HUES6 (cell line): Measurements from ENCODE around the gene CXCR3.
"Not testable (repeated sequence)": the region's sequence is repeated elsewhere in the genome, so short reads cannot be mapped to it uniquely, and the experiment has no call there.

ENCODE experiments used
- H3K27ac ChIP-seq: 2 replicates; pipeline ENCODE4 v1.7.0; 2013; ENCODE audit warnings: low read depth, mild to moderate bottlenecking, low read length, inconsistent platforms
- H3K27me3 ChIP-seq: 2 replicates; pipeline ENCODE4 v1.6.1; 2013; ENCODE audit warnings: low read length; ENCODE audit not compliant: control insufficient read depth, insufficient read depth
- H3K36me3 ChIP-seq: 2 replicates; pipeline ENCODE4 v1.6.1; 2013; ENCODE audit warnings: low read length; ENCODE audit not compliant: control insufficient read depth, insufficient read depth
- H3K4me1 ChIP-seq: 2 replicates; pipeline ENCODE4 v1.6.1; 2013; ENCODE audit warnings: low read length; ENCODE audit not compliant: control insufficient read depth, insufficient read depth
- H3K4me3 ChIP-seq: 2 replicates; pipeline ENCODE4 v1.5.1; 2013; ENCODE audit warnings: low read depth, low read length
- H3K9ac ChIP-seq: one replicate; pipeline ENCODE4 v1.6.1; 2013; ENCODE audit warnings: mild to moderate bottlenecking, low read length
- H3K9me3 ChIP-seq: 2 replicates; pipeline ENCODE4 v1.6.1; 2013; ENCODE audit warnings: low read depth, low read length; ENCODE audit not compliant: control insufficient read depth, insufficient read depth

The CXCR3 gene

GRCh38 chrX:71622032-71622575 is 3.8 kb upstream of the CXCR3 start:
- Histone ChIP-seq H3K27me3 (no peaks in the 10 kb centered on the region), H3K27ac (no peak overlapping the region), H3K4me3 (no peak overlapping the region), H3K9ac (no peak overlapping the region), H3K36me3 (no peaks in the 10 kb centered on the region), H3K9me3 (peaks cover 35% of the 10 kb centered on the region), H3K4me1 (peaks cover 12% of the 10 kb centered on the region; the same call in 1 of the 2 replicates)

GRCh38 chrX:71621603-71622002 is 3.3 kb upstream of the CXCR3 start:
- Histone ChIP-seq H3K4me3 (no peak overlapping the region), H3K4me1 (peaks cover 12% of the 10 kb centered on the region; the same call in 1 of the 2 replicates), H3K9ac (no peak overlapping the region), H3K27me3 (no peaks in the 10 kb centered on the region), H3K9me3 (peaks cover 32% of the 10 kb centered on the region), H3K27ac (no peak overlapping the region), H3K36me3 (no peaks in the 10 kb centered on the region)

- peaks cover 40% of the 10 kb centered on the region for H3K9me3 ChIP-seq
- no peak overlapping the region for H3K27ac ChIP-seq
- H3K4me1 ChIP-seq: peaks cover 12% of the 10 kb centered on the region; the same call in 1 of the 2 replicates
- no peak overlapping the region for H3K9ac ChIP-seq
- no peak overlapping the region for H3K4me3 ChIP-seq
- no peaks in the 10 kb centered on the region for H3K27me3 ChIP-seq
- H3K36me3 ChIP-seq: no peaks in the 10 kb centered on the region
Measured at GRCh38 chrX:71619986-71620385, 1.7 kb upstream of the CXCR3 start.

GRCh38 chrX:71619193-71619592 is 882 bp upstream of the CXCR3 start:
- peaks cover 12% of the 10 kb centered on the region; the same call in 1 of the 2 replicates for H3K4me1 ChIP-seq

GRCh38 chrX:71618787-71619186 is 476 bp upstream of the CXCR3 start:
- H3K9ac ChIP-seq: no peak overlapping the region
- peaks cover 12% of the 10 kb centered on the region; the same call in 1 of the 2 replicates for H3K4me1 ChIP-seq
- no peaks in the 10 kb centered on the region for H3K27me3 ChIP-seq
- H3K27ac ChIP-seq: no peak overlapping the region
- no peak overlapping the region for H3K4me3 ChIP-seq
- no peaks in the 10 kb centered on the region for H3K36me3 ChIP-seq
- H3K9me3 ChIP-seq: peaks cover 40% of the 10 kb centered on the region

More at GRCh38 chrX:71619193-71619592, 882 bp upstream of the CXCR3 start:
- H3K9ac ChIP-seq: no peak overlapping the region
- peaks cover 40% of the 10 kb centered on the region for H3K9me3 ChIP-seq
- H3K36me3 ChIP-seq: no peaks in the 10 kb centered on the region
- no peak overlapping the region for H3K27ac ChIP-seq
- H3K4me3 ChIP-seq: no peak overlapping the region
- H3K27me3 ChIP-seq: no peaks in the 10 kb centered on the region

GRCh38 chrX:71617742-71618141 is 569 bp downstream of the CXCR3 start:
- peaks cover under 1% of the 10 kb centered on the region; the same call in 1 of the 2 replicates for H3K36me3 ChIP-seq
- peaks cover 3% of the 10 kb centered on the region; the same call in 1 of the 2 replicates for H3K4me1 ChIP-seq
- H3K27me3 ChIP-seq: no peaks in the 10 kb centered on the region
- no peak overlapping the region for H3K27ac ChIP-seq
- no peak overlapping the region for H3K9ac ChIP-seq
- no peak overlapping the region for H3K4me3 ChIP-seq
- H3K9me3 ChIP-seq: peaks cover 38% of the 10 kb centered on the region

- H3K4me1 ChIP-seq: no peaks in the 10 kb centered on the region
- no peak overlapping the region for H3K4me3 ChIP-seq
- no peak overlapping the region for H3K9ac ChIP-seq
- H3K36me3 ChIP-seq: peaks cover 6% of the 10 kb centered on the region
- H3K27me3 ChIP-seq: no peaks in the 10 kb centered on the region
- no peak overlapping the region for H3K27ac ChIP-seq
- H3K9me3 ChIP-seq: peaks cover 35% of the 10 kb centered on the region
Measured at GRCh38 chrX:71616672-71617529, 1.4 kb downstream of the CXCR3 start.

- H3K4me1 ChIP-seq: no peaks in the 10 kb centered on the region
- peaks cover 33% of the 10 kb centered on the region for H3K9me3 ChIP-seq
- H3K4me3 ChIP-seq: no peak overlapping the region
- no peak overlapping the region for H3K27ac ChIP-seq
- H3K27me3 ChIP-seq: no peaks in the 10 kb centered on the region
- peaks cover 7% of the 10 kb centered on the region for H3K36me3 ChIP-seq
- no peak overlapping the region for H3K9ac ChIP-seq
Measured at GRCh38 chrX:71615954-71616353, 2.4 kb downstream of the CXCR3 start.

GRCh38 chrX:71615056-71615455 is 3.3 kb downstream of the CXCR3 start:
- H3K4me3 ChIP-seq: no peak overlapping the region
- H3K27ac ChIP-seq: no peak overlapping the region
- no peaks in the 10 kb centered on the region for H3K4me1 ChIP-seq
- H3K9ac ChIP-seq: no peak overlapping the region
- H3K9me3 ChIP-seq: peaks cover 24% of the 10 kb centered on the region; the same call in 1 of the 2 replicates
- peaks cover 10% of the 10 kb centered on the region for H3K36me3 ChIP-seq
- no peaks in the 10 kb centered on the region for H3K27me3 ChIP-seq

- Histone ChIP-seq H3K4me3 (no peak overlapping the region), H3K27me3 (no peaks in the 10 kb centered on the region), H3K9me3 (peaks cover 22% of the 10 kb centered on the region; the same call in 1 of the 2 replicates), H3K27ac (no peak overlapping the region), H3K9ac (no peak overlapping the region), H3K4me1 (no peaks in the 10 kb centered on the region), H3K36me3 (peaks cover 19% of the 10 kb centered on the region)
Measured at GRCh38 chrX:71612256-71612655, 6.1 kb downstream of the CXCR3 start.

GRCh38 chrX:71611736-71612135 is 6.6 kb downstream of the CXCR3 start:
- Histone ChIP-seq H3K36me3 (peaks cover 19% of the 10 kb centered on the region), H3K9me3 (peaks cover 19% of the 10 kb centered on the region; the same call in 1 of the 2 replicates)
- not testable (repeated sequence) for H3K9ac ChIP-seq, H3K4me3 ChIP-seq, H3K27me3 ChIP-seq, H3K4me1 ChIP-seq, H3K27ac ChIP-seq
